H9 (cell line): ENCODE data around the gene TECPR2. TPM values are rescaled to one million over a fixed set of nuclear protein-coding genes. Genes with fewer than 3 reads are reported as not detected.

Experiments
- DNase-seq: peaks from one replicate; pipeline ENCODE4 v3.0.0-alpha.2; 2017
- H2AFZ ChIP-seq: one replicate; pipeline ENCODE4 v1.6.1; 2013; ENCODE audit warnings: mild to moderate bottlenecking, low read length, control low read depth, moderate library complexity
- H2AK5ac ChIP-seq: 2 replicates; pipeline ENCODE4 v1.6.1; 2013; ENCODE audit warnings: low read length, control low read depth, mixed read lengths; ENCODE audit not compliant: insufficient read length
- H2BK120ac ChIP-seq: one replicate; pipeline ENCODE4 v1.6.1; 2013; ENCODE audit warnings: low read depth, mild to moderate bottlenecking, low read length, control low read depth, inconsistent platforms; ENCODE audit not compliant: poor library complexity, severe bottlenecking
- H2BK12ac ChIP-seq: 2 replicates; pipeline ENCODE4 v1.6.1; 2013; ENCODE audit warnings: low read length, control low read depth, mixed read lengths, low read depth; ENCODE audit not compliant: insufficient read length
- H2BK15ac ChIP-seq: 2 replicates; pipeline ENCODE4 v1.6.1; 2013; ENCODE audit warnings: low read depth, low read length, control low read depth
- H2BK20ac ChIP-seq: one replicate; pipeline ENCODE4 v1.6.1; 2013; ENCODE audit warnings: low read depth, mild to moderate bottlenecking, low read length, control low read depth, inconsistent platforms; ENCODE audit not compliant: poor library complexity, severe bottlenecking
- H2BK5ac ChIP-seq: 2 replicates; pipeline ENCODE4 v1.6.1; 2013; ENCODE audit warnings: low read length, control low read depth, mixed read lengths; ENCODE audit not compliant: insufficient read length
- H3K14ac ChIP-seq: 2 replicates; pipeline ENCODE4 v1.6.1; 2013; ENCODE audit warnings: low read length, control low read depth; ENCODE audit not compliant: insufficient read depth
- H3K18ac ChIP-seq: 2 replicates; pipeline ENCODE4 v1.6.1; 2013; ENCODE audit warnings: low read depth, mild to moderate bottlenecking, mixed read lengths, low read length, control low read depth; ENCODE audit not compliant: insufficient read length
- H3K23ac ChIP-seq: 2 replicates; pipeline ENCODE4 v1.6.1; 2013; ENCODE audit warnings: low read length, control low read depth, mixed read lengths, low read depth; ENCODE audit not compliant: insufficient read length
- H3K23me2 ChIP-seq: 2 replicates; pipeline ENCODE4 v1.6.1; 2013; ENCODE audit warnings: low read depth, mild to moderate bottlenecking, mixed read lengths, low read length, control low read depth; ENCODE audit not compliant: insufficient read length, poor library complexity, severe bottlenecking
- H3K27ac ChIP-seq: 2 replicates; pipeline ENCODE4 v1.5.1; 2013; ENCODE audit warnings: low read length, control low read depth, mixed read lengths, low read depth; ENCODE audit not compliant: insufficient read length
- H3K27me3 ChIP-seq: 2 replicates; pipeline ENCODE4 v1.6.1; 2013; ENCODE audit warnings: low read length, control low read depth, inconsistent platforms; ENCODE audit not compliant: insufficient read depth
- H3K4ac ChIP-seq: 2 replicates; pipeline ENCODE4 v1.6.1; 2013; ENCODE audit warnings: low read depth, mild to moderate bottlenecking, control low read depth, inconsistent platforms, low read length, moderate library complexity
- H3K4me1 ChIP-seq: 2 replicates; pipeline ENCODE4 v1.6.1; 2013; ENCODE audit warnings: low read length, control low read depth, inconsistent platforms; ENCODE audit not compliant: insufficient read depth
- H3K4me2 ChIP-seq: 2 replicates; pipeline ENCODE4 v1.6.1; 2013; ENCODE audit warnings: low read length, control low read depth, mixed read lengths; ENCODE audit not compliant: insufficient read length, insufficient read depth
- H3K56ac ChIP-seq: 2 replicates; pipeline ENCODE4 v1.6.1; 2013; ENCODE audit warnings: low read depth, mild to moderate bottlenecking, mixed read lengths, low read length, control low read depth; ENCODE audit not compliant: insufficient read length
- H3K79me1 ChIP-seq: 2 replicates; pipeline ENCODE4 v1.6.1; 2013; ENCODE audit warnings: low read depth, mild to moderate bottlenecking, moderate library complexity, low read length, control low read depth, inconsistent platforms; ENCODE audit not compliant: insufficient read depth, poor library complexity, severe bottlenecking
- H3K79me2 ChIP-seq: 2 replicates; pipeline ENCODE4 v1.6.1; 2013; ENCODE audit warnings: low read length, control low read depth, inconsistent platforms; ENCODE audit not compliant: insufficient read depth
- H3K9ac ChIP-seq: 2 replicates; pipeline ENCODE4 v1.6.1; 2013; ENCODE audit warnings: low read length, control low read depth, mixed read lengths; ENCODE audit not compliant: insufficient read length; ENCODE audit errors: extremely low read depth
- H3K9me3 ChIP-seq: one replicate; pipeline ENCODE4 v1.6.1; 2013; ENCODE audit warnings: low read depth, low read length, inconsistent platforms; ENCODE audit not compliant: control insufficient read depth
- H3T11ph ChIP-seq: one replicate; pipeline ENCODE4 v1.6.1; 2013; ENCODE audit warnings: mild to moderate bottlenecking, low read length, control low read depth, inconsistent platforms
- H4K20me1 ChIP-seq: one replicate; pipeline ENCODE4 v1.6.1; 2013; ENCODE audit not compliant: control insufficient read depth, insufficient read length, insufficient read depth
- H4K5ac ChIP-seq: 2 replicates; pipeline ENCODE4 v1.6.1; 2013; ENCODE audit warnings: low read depth, mild to moderate bottlenecking, mixed read lengths, low read length, control low read depth; ENCODE audit not compliant: insufficient read length
- H4K8ac ChIP-seq: replicated peaks from 2 replicates; pipeline ENCODE4 v1.6.1; 2013; ENCODE audit warnings: low read length, control low read depth, mixed read lengths, low read depth; ENCODE audit not compliant: insufficient read length
- H4K91ac ChIP-seq: 2 replicates; pipeline ENCODE4 v1.6.1; 2013; ENCODE audit warnings: low read depth, mild to moderate bottlenecking, moderate library complexity, mixed read lengths, low read length, control low read depth; ENCODE audit not compliant: insufficient read length
- H3K27ac Mint-ChIP-seq, 3 experiments: 2 replicates in 2 of 3; 3 replicates in 1 of 3; pipeline ENCODE4 v1.8.0; 2020 to 2021; ENCODE audit warnings: mixed read lengths in 3 of 3, mild to moderate bottlenecking in 1 of 3, moderate library complexity in 1 of 3
- H3K27me3 Mint-ChIP-seq: 2 replicates; pipeline ENCODE4 v1.8.0; 2021; ENCODE audit warnings: low read depth, mild to moderate bottlenecking, moderate library complexity, mixed read lengths
- H3K36me3 Mint-ChIP-seq, 3 experiments: 2 replicates in 2 of 3; 3 replicates in 1 of 3; pipeline ENCODE4 v1.8.0; 2020 to 2021; ENCODE audit warnings: low read depth in 3 of 3, mixed read lengths in 3 of 3; ENCODE audit not compliant: insufficient read depth in 1 of 3
- H3K4me1 Mint-ChIP-seq, 2 experiments: 2 replicates each; pipeline ENCODE4 v1.8.0; 2020; ENCODE audit warnings: mixed read lengths in 2 of 2
- H3K4me3 Mint-ChIP-seq, 2 experiments: 2 replicates in 1 of 2; 3 replicates in 1 of 2; pipeline ENCODE4 v1.8.0; 2020 to 2021; ENCODE audit warnings: mild to moderate bottlenecking in 2 of 2, mixed read lengths in 2 of 2, moderate library complexity in 1 of 2
- H3K9me3 Mint-ChIP-seq, 2 experiments: 2 replicates in 1 of 2; 3 replicates in 1 of 2; pipeline ENCODE4 v1.8.0; 2020; ENCODE audit warnings: mild to moderate bottlenecking in 2 of 2, mixed read lengths in 2 of 2, moderate library complexity in 1 of 2
- WGBS: extraction: QIAGEN DNeasy Blood & Tissue Kit; methylation state at CpG from one replicate; pipeline ENCODE4 v1.1.7; 2013; ENCODE audit warnings: missing lambda C conversion rate, low lambda C conversion rate, mixed read lengths; ENCODE audit not compliant: insufficient read length; ENCODE audit errors: extremely low coverage; 5-methylcytosine and 5-hydroxymethylcytosine counted together
- total RNA-seq: library from RNA; stranded (reverse); gene quantifications from 2 replicates; pipeline ENCODE4 v1.2.1, GENCODE V29; 2021
- TF ChIP-seq, protein P1 (sequence below): fragments of 200-600 bp; sonication (generic); conservative IDR thresholded peaks from 3 replicates; pipeline ENCODE4 v1.8.0; 2021; ENCODE audit warnings: antibody characterized with exemption, mild to moderate bottlenecking

TECPR2 gene
- total RNA-seq, 1 experiment from 2014 or later = 15.4 TPM

DNA sequence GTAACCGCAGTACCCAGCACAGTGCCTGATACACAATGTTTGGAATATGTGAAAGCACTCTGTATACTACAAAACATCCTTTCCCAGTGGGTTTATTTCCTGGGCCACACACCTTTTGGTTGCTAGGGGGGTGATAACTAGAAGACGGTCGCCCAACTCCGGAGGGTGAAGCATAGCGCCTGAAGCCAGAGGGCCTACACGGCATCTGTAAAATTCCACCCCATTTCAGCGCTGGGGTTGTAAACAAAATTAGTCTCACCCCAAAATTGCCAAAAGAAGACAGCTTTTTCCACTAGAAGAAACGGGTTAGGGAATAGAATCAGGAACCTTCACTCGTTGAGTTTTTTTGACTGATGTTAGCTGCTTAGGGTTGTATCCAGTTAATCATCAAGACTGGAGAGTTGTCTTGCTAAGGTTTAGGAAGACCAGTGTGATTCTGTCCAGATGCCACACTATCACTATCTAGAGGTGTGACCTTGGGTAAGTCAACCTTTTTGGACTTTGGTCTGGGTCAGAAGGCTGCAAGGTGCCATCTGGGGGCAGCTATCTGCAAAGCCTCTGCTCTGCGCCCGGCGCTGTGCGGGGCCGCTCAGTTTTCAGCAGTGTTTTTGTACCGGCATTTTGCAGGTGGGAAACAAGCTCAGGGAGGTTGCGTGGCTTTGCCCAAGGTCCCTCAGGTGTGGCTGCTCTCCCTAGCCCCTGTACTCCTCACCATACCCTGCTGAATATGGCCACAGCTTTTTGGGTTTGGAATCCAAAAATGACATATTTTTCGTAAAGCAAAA, 41.9 kb upstream of the TECPR2 start:
- no peak overlapping the region for H3K27ac ChIP-seq
- H3K23ac ChIP-seq = no peak overlapping the region
- no peak overlapping the region for H3K4ac ChIP-seq
- H3K23me2 ChIP-seq = peaks cover 16% of the 10 kb centered on the region
- H4K8ac ChIP-seq = no peak overlapping the region
- no peak overlapping the region for H4K5ac ChIP-seq
- H2BK15ac ChIP-seq = no peak overlapping the region
- H3K4me2 ChIP-seq = peak overlapping the region; percentile 76
- TF ChIP-seq, protein P1, sequence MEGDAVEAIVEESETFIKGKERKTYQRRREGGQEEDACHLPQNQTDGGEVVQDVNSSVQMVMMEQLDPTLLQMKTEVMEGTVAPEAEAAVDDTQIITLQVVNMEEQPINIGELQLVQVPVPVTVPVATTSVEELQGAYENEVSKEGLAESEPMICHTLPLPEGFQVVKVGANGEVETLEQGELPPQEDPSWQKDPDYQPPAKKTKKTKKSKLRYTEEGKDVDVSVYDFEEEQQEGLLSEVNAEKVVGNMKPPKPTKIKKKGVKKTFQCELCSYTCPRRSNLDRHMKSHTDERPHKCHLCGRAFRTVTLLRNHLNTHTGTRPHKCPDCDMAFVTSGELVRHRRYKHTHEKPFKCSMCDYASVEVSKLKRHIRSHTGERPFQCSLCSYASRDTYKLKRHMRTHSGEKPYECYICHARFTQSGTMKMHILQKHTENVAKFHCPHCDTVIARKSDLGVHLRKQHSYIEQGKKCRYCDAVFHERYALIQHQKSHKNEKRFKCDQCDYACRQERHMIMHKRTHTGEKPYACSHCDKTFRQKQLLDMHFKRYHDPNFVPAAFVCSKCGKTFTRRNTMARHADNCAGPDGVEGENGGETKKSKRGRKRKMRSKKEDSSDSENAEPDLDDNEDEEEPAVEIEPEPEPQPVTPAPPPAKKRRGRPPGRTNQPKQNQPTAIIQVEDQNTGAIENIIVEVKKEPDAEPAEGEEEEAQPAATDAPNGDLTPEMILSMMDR = no peak
- H4K20me1 ChIP-seq = no peaks in the 10 kb centered on the region
- DNase-seq = no peak
- WGBS = no CpG with 5 or more reads among the region's 17 CpGs
- H3K56ac ChIP-seq = no peak overlapping the region
- H3K14ac ChIP-seq = no peak overlapping the region
- no peaks in the 10 kb centered on the region for H3K9me3 ChIP-seq
- H2BK5ac ChIP-seq = no peak overlapping the region
- H2AFZ ChIP-seq = no peak overlapping the region
- H2BK120ac ChIP-seq = no peak overlapping the region
- no peak overlapping the region for H2BK20ac ChIP-seq
- H3K36me3 Mint-ChIP-seq = peaks cover 0 to 2% (median 0%) of the 10 kb centered on the region in 3 experiments; a peak in 2 of 7 replicates
- no peaks in the 10 kb centered on the region for H3K79me2 ChIP-seq
- no peaks in the 10 kb centered on the region for H3K79me1 ChIP-seq
- no peaks in the 10 kb centered on the region; the same call in 1 of the 2 replicates for H3K27me3 ChIP-seq
- H3K9ac ChIP-seq = peak overlapping the region; percentile 32
- no peak overlapping the region for H3T11ph ChIP-seq
- no peak overlapping the region for H4K91ac ChIP-seq
- peaks cover 10% of the 10 kb centered on the region for H3K27me3 Mint-ChIP-seq
- peaks cover 35 to 36% of the 10 kb centered on the region in 2 experiments for H3K4me1 Mint-ChIP-seq
- no peak overlapping the region for H3K18ac ChIP-seq
- no peak overlapping the region for H2AK5ac ChIP-seq
- no peak overlapping the region for H3K27ac Mint-ChIP-seq
- no peaks in the 10 kb centered on the region; the same call in 1 of the 2 replicates for H3K4me1 ChIP-seq
- H3K9me3 Mint-ChIP-seq = no peaks in the 10 kb centered on the region; a peak in 1 of 5 replicates
- peak overlapping the region; percentile 83 to 94 for H3K4me3 Mint-ChIP-seq
- no peak overlapping the region for H2BK12ac ChIP-seq
